Measurements from ENCODE around the gene RTN1. TPM values are rescaled to one million over a fixed set of nuclear protein-coding genes. Genes with fewer than 3 reads are reported as not detected.

Gene RTN1
- total RNA-seq, 2 donors from 2014 or later, result 0.84 to 4.7 TPM

DNA sequence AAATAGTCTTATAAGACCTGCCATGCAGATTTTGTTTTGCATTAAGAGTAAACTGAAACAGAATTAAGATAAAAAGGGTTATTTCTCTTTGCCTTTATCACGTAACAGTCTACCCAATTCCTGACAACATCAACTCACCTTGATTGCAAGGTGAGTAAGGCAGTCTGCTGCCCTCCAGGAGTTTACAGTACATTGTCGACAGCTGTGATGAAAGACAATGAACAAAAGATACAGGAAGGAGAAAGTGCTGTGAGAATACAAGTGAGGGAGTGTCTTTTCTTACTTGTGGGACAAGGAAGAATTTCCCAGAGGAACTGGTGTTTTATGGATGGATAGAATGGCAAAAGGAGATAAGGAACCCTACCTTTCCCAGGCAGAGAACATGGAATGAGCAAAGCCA, 101.0 kb downstream of the RTN1 start:
- intact Hi-C loops (cut with DNase I), result no loop called here
- Histone ChIP-seq H3K27me3 (no peaks in the 10 kb centered on the region), H3K27ac (no peak overlapping the region), H3K9ac (ENCODE audit: low read depth in 2 of 2, low read length in 2 of 2) (no peak overlapping the region), H3K4me1 (no peaks in the 10 kb centered on the region), H3K36me3 (no peaks in the 10 kb centered on the region), H3K9me3 (no peaks in the 10 kb centered on the region), H3K4me3 (no peak overlapping the region)
- no peak for DNase-seq
- TF ChIP-seq, protein P1, sequence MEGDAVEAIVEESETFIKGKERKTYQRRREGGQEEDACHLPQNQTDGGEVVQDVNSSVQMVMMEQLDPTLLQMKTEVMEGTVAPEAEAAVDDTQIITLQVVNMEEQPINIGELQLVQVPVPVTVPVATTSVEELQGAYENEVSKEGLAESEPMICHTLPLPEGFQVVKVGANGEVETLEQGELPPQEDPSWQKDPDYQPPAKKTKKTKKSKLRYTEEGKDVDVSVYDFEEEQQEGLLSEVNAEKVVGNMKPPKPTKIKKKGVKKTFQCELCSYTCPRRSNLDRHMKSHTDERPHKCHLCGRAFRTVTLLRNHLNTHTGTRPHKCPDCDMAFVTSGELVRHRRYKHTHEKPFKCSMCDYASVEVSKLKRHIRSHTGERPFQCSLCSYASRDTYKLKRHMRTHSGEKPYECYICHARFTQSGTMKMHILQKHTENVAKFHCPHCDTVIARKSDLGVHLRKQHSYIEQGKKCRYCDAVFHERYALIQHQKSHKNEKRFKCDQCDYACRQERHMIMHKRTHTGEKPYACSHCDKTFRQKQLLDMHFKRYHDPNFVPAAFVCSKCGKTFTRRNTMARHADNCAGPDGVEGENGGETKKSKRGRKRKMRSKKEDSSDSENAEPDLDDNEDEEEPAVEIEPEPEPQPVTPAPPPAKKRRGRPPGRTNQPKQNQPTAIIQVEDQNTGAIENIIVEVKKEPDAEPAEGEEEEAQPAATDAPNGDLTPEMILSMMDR (IDR thresholded peaks at IDR 0.05), result no peak

DNA sequence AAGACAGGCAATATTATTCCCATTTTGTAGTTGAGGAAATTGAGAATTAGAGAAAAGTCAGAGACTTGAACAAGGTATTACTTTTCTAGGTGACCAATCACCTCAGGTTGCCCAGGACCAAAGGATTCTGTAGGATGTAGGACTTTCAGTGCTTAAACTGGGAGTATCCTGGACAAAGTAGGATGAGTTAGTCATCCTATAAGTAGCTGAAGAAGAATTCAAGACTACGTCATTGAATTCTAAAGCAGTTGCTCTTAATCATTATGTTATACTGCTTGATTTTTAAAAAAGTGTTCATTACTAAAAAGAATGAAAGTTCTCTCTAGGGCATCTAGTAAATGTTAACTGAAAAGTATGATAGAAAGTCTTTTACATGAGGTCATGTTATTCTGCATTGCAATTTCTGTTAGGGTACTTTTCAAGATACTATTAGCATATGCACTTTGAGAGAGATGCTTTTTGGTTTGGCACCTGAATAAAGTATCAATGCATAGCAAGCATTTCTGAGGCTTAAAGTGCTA, 101.7 kb downstream of the RTN1 start:
- intact Hi-C loops (cut with DNase I), result no loop called here
- Histone ChIP-seq H3K36me3 (no peaks in the 10 kb centered on the region), H3K9ac (ENCODE audit: low read depth in 2 of 2, low read length in 2 of 2) (no peak overlapping the region), H3K9me3 (no peaks in the 10 kb centered on the region), H3K27me3 (no peaks in the 10 kb centered on the region), H3K27ac (no peak overlapping the region), H3K4me1 (no peaks in the 10 kb centered on the region), H3K4me3 (no peak overlapping the region)
- TF ChIP-seq, protein P1 (IDR thresholded peaks at IDR 0.05), result no peak
- DNase-seq, result no peak

DNA sequence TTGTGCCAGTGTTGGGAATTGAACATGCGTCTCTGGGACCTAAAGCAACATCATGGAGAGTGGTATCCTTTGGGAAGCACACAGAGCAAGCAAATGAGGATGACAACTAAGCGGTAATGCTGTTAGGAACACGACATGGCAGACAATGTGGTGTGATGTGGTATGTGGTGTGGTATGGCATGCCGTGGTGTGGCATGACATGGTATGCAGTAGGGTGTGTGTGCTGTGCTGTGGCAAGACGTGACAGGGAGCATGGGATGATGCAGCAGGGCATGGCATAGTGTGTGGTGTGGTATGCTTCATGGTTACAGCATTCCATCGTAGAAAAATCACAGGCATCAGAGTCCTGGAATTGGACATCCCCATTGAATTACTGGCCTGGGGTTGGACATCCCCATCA, 108.7 kb downstream of the RTN1 start:
- Histone ChIP-seq H3K27ac (no peak overlapping the region), H3K27me3 (no peaks in the 10 kb centered on the region), H3K4me1 (no peaks in the 10 kb centered on the region), H3K9ac (ENCODE audit: low read depth in 2 of 2, low read length in 2 of 2) (no peak overlapping the region), H3K9me3 (no peaks in the 10 kb centered on the region), H3K4me3 (no peak overlapping the region), H3K36me3 (no peaks in the 10 kb centered on the region)
- intact Hi-C loops (cut with DNase I), result no loop called here
- no peak for DNase-seq
- TF ChIP-seq, protein P1 (IDR thresholded peaks at IDR 0.05), result no peak

DNA sequence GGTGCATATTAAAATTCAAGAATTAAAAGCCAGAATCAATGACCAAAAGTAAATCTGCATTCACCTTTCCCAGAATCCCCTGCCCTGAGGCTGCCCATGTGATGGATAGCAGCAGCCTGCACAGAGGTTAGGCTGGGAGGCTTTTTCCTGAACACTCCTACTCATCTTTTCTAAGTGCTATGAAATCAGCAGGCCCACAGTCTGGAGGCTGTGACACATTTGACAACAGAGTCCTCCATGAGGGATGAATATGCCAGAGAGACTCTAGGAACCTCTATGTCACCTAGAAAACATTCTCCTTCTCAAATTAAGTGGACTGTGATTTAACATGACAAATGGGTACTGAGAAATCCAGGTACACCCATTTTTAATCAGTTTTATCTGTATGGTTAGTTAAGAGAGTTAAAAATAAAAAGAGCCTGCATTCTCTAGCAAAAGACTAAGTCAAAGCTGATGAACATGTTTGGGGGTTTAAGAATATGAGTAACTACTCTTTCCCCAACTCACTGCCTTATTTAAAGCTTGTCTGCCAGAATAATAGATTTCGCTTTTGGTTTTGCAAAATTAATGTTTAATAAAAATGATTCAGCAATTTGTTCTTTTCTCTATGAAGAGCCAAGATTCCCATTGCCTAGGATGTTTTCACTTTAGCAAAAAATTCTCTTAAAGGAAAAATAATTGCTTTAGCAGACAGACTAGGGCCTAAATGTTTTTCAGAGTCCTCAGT, 115.0 kb downstream of the RTN1 start:
- no peak overlapping the region for H3K4me3 ChIP-seq
- DNase-seq, result no peak
- no peak overlapping the region for H3K27ac ChIP-seq
- no peaks in the 10 kb centered on the region for H3K4me1 ChIP-seq
- intact Hi-C loops (cut with DNase I), result no loop called here
- no peaks in the 10 kb centered on the region for H3K27me3 ChIP-seq
- H3K9me3 ChIP-seq, result no peaks in the 10 kb centered on the region
- H3K36me3 ChIP-seq, result no peaks in the 10 kb centered on the region
- TF ChIP-seq, protein P1 (IDR thresholded peaks at IDR 0.05), result no peak
- no peak overlapping the region for H3K9ac ChIP-seq (ENCODE audit: low read depth in 2 of 2, low read length in 2 of 2)

DNA sequence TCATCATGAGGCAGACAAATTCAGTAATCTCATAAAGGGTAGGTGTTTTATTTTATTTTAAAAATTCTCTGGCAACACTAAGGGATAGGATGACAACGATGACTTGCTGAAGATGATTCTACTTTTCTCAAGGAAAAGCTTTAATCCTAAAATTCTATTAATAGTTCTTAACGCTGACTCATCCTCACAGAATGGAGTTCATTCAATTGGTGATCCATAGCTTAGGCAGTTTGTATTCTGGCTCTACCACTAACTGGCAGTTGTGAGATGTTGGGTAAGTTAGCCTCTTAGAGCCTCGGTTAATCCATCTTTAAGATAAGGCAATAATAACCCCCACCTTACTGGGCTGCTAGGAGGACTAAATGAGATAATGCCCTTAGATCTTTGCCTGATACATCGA, 116.3 kb downstream of the RTN1 start:
- Histone ChIP-seq H3K27me3 (no peaks in the 10 kb centered on the region), H3K9ac (ENCODE audit: low read depth in 2 of 2, low read length in 2 of 2) (no peak overlapping the region), H3K9me3 (no peaks in the 10 kb centered on the region), H3K36me3 (no peaks in the 10 kb centered on the region), H3K27ac (no peak overlapping the region), H3K4me1 (no peaks in the 10 kb centered on the region), H3K4me3 (no peak overlapping the region)
- TF ChIP-seq, protein P1 (IDR thresholded peaks at IDR 0.05), result no peak
- intact Hi-C loops (cut with DNase I), result no loop called here
- DNase-seq, result no peak
